ENCODE measurements around the gene GABPB1.

Gene GABPB1

GRCh38 chr15:50260969-50261496, 94.0 kb downstream of the GABPB1 start:
- no peak overlapping the region for H3K27ac ChIP-seq
- TF ChIP-seq, protein P1, sequence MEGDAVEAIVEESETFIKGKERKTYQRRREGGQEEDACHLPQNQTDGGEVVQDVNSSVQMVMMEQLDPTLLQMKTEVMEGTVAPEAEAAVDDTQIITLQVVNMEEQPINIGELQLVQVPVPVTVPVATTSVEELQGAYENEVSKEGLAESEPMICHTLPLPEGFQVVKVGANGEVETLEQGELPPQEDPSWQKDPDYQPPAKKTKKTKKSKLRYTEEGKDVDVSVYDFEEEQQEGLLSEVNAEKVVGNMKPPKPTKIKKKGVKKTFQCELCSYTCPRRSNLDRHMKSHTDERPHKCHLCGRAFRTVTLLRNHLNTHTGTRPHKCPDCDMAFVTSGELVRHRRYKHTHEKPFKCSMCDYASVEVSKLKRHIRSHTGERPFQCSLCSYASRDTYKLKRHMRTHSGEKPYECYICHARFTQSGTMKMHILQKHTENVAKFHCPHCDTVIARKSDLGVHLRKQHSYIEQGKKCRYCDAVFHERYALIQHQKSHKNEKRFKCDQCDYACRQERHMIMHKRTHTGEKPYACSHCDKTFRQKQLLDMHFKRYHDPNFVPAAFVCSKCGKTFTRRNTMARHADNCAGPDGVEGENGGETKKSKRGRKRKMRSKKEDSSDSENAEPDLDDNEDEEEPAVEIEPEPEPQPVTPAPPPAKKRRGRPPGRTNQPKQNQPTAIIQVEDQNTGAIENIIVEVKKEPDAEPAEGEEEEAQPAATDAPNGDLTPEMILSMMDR (IDR thresholded peaks at IDR 0.05; ENCODE audit: low read depth, low read length): no peak
- no peak overlapping the region for H3K4me3 ChIP-seq (ENCODE audit: low read depth, low read length)
- DNase-seq: no peak
- no peaks in the 10 kb centered on the region for H3K36me3 ChIP-seq
- no peaks in the 10 kb centered on the region for H3K27me3 ChIP-seq (ENCODE audit: insufficient read depth, low read depth, severe bottlenecking)
- H3K9me3 ChIP-seq (ENCODE audit: severe bottlenecking): no peaks in the 10 kb centered on the region

- DNase-seq: no peak
- TF ChIP-seq, protein P1 (IDR thresholded peaks at IDR 0.05; ENCODE audit: low read depth, low read length): no peak
- Histone ChIP-seq H3K4me3 (ENCODE audit: low read depth, low read length) (no peak overlapping the region), H3K9me3 (ENCODE audit: severe bottlenecking) (no peaks in the 10 kb centered on the region), H3K27me3 (ENCODE audit: insufficient read depth, low read depth, severe bottlenecking) (no peaks in the 10 kb centered on the region), H3K36me3 (no peaks in the 10 kb centered on the region), H3K27ac (no peak overlapping the region)
Observed at GRCh38 chr15:50259276-50259675, 95.7 kb downstream of the GABPB1 start.

DNA sequence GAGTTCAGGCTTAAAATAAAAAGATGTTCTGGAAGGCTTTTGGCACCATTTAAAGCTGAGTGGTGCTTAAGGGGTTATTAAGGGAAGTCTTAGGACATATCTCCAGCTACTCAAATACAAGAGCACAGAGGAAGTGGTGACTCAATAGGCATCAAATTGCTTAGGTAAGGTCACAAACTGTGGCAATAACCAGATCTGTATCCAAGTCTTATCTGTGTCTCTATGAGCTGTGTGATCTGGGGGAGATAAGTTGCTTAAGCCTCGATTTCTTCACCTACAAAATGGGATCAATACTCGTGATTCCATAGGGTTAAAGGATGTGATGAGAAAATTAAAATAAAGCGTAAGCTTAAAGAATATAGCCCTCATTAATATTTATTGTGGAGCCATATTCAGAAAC, 97.1 kb downstream of the GABPB1 start:
- DNase-seq: no peak
- TF ChIP-seq, protein P1 (IDR thresholded peaks at IDR 0.05; ENCODE audit: low read depth, low read length): no peak

GRCh38 chr15:50257332-50257731, 97.7 kb downstream of the GABPB1 start:
- no peaks in the 10 kb centered on the region for H3K27me3 ChIP-seq (ENCODE audit: insufficient read depth, low read depth, severe bottlenecking)
- no peaks in the 10 kb centered on the region for H3K9me3 ChIP-seq (ENCODE audit: severe bottlenecking)
- TF ChIP-seq, protein P1 (IDR thresholded peaks at IDR 0.05; ENCODE audit: low read depth, low read length): no peak
- H3K27ac ChIP-seq: no peak overlapping the region
- no peaks in the 10 kb centered on the region for H3K36me3 ChIP-seq
- no peak overlapping the region for H3K4me3 ChIP-seq (ENCODE audit: low read depth, low read length)
- no peak for DNase-seq

More for the DNA sequence above, 97.1 kb downstream of the GABPB1 start:
- Histone ChIP-seq H3K27ac (no peak overlapping the region), H3K9me3 (ENCODE audit: severe bottlenecking) (no peaks in the 10 kb centered on the region), H3K4me3 (ENCODE audit: low read depth, low read length) (no peak overlapping the region), H3K27me3 (ENCODE audit: insufficient read depth, low read depth, severe bottlenecking) (no peaks in the 10 kb centered on the region), H3K36me3 (no peaks in the 10 kb centered on the region)

DNA sequence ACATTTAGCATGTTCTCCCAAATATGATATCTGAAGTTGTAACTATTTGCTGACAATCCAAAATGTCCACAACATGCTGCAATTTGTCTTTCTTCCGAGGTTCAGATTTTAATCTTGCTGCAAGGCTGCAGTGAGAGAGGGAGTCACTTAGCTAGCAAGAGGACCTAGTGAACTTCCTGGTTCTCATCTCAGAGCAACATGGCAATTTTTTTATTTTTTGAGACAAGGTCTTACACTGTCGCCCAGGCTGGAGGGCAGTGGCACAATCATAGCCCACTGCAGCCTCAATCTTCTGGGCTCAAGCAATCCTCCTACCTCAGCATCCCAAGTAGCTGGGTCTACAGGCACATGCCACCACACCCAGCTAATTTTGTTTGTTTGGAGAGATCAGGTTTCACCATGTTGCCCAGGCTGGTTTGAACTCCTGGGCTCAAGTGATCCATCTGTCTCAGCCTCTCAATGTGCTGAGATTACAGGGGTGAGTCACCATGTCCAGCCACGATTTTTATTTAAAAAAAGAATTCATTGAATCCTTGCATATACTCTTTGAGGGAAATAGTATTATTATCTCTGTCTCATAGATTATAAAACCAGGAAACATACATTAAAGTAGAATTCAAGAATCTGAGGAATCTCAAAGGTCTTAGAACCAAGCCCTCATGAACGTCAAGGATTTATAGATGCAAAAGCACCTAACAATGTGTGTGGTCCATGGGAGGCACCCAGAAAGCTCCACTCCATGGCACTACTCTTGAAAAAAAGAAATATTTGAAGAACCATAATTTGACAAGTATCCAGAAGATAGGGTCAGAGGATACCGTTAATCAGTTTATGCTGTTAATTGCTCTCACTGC, 98.6 kb downstream of the GABPB1 start:
- TF ChIP-seq, protein P1 (IDR thresholded peaks at IDR 0.05; ENCODE audit: low read depth, low read length): no peak
- Histone ChIP-seq H3K36me3 (no peaks in the 10 kb centered on the region), H3K4me3 (ENCODE audit: low read depth, low read length) (no peak overlapping the region), H3K27ac (no peak overlapping the region), H3K27me3 (ENCODE audit: insufficient read depth, low read depth, severe bottlenecking) (no peaks in the 10 kb centered on the region), H3K9me3 (ENCODE audit: severe bottlenecking) (no peaks in the 10 kb centered on the region)
- no peak for DNase-seq
